Smooth muscle cell (in vitro differentiated cells): ENCODE measurements around the gene AK9. TPM values are rescaled to one million over a fixed set of nuclear protein-coding genes. Genes with fewer than 3 reads are reported as not detected.

Source experiments
- DNase-seq: peaks from one replicate; lab custom pipeline; 2025; ENCODE audit not compliant: unreplicated experiment; lab: John Stamatoyannopoulos, UW
- H2AFZ ChIP-seq: fragments of 200-600 bp; sonication (generic); 2 replicates; pipeline ENCODE4 v1.6.0; 2016; ENCODE audit warnings: antibody characterized with exemption, low read depth, mild to moderate bottlenecking
- H3F3A ChIP-seq: fragments of 200-600 bp; sonication (generic); 2 replicates; pipeline ENCODE4 v1.6.0; 2017; ENCODE audit warnings: antibody characterized with exemption, low read depth
- H3K27ac ChIP-seq: fragments of 200-600 bp; sonication (generic); 2 replicates; pipeline ENCODE4 v1.5.1; 2016; ENCODE audit warnings: low read depth, mild to moderate bottlenecking
- H3K27me3 ChIP-seq: fragments of 200-600 bp; sonication (generic); 2 replicates; pipeline ENCODE4 v1.6.1; 2016; ENCODE audit warnings: low read depth, mild to moderate bottlenecking
- H3K36me3 ChIP-seq: fragments of 200-600 bp; sonication (generic); 2 replicates; pipeline ENCODE4 v1.5.1; 2016; ENCODE audit warnings: low read depth
- H3K4me1 ChIP-seq: fragments of 200-600 bp; sonication (generic); 2 replicates; pipeline ENCODE4 v1.5.1; 2016; ENCODE audit warnings: low read depth
- H3K4me2 ChIP-seq: fragments of 200-600 bp; sonication (generic); 2 replicates; pipeline ENCODE4 v1.6.0; 2016; ENCODE audit warnings: mild to moderate bottlenecking
- H3K4me3 ChIP-seq: fragments of 200-600 bp; sonication (generic); 2 replicates; pipeline ENCODE4 v1.5.1; 2016; ENCODE audit warnings: mild to moderate bottlenecking
- H3K79me2 ChIP-seq: fragments of 200-600 bp; sonication (generic); 2 replicates; pipeline ENCODE4 v1.6.0; 2016; ENCODE audit warnings: low read depth, mild to moderate bottlenecking
- H3K9ac ChIP-seq: fragments of 200-600 bp; sonication (generic); 2 replicates; pipeline ENCODE4 v1.6.0; 2016; ENCODE audit warnings: low read depth
- H3K9me3 ChIP-seq: fragments of 200-600 bp; sonication (generic); replicated peaks from 2 replicates; pipeline ENCODE4 v1.5.1; 2016; ENCODE audit warnings: low read depth
- H4K20me1 ChIP-seq: fragments of 200-600 bp; sonication (generic); 2 replicates; pipeline ENCODE4 v1.6.0; 2016; ENCODE audit warnings: low read depth
- WGBS: methylation state at CpG from one replicate; pipeline ENCODE4 v1.1.7; 2016; ENCODE audit warnings: low lambda C conversion rate; 5-methylcytosine and 5-hydroxymethylcytosine counted together
- polyA plus RNA-seq: library from polyadenylated mRNA; unstranded; fragments of >200 nt; fragmentation: Nextera tagmentation; extraction: Ambion mirVana; gene quantifications from 2 replicates; pipeline ENCODE4 v1.2.1, GENCODE V29; 2016
- total RNA-seq: library from RNA; depleted of rRNA; stranded (reverse); fragments of >200 nt; gene quantifications from 2 replicates; pipeline ENCODE4 v1.2.3, GENCODE V29; 2014
- TF ChIP-seq, protein P1 (sequence below): fragments of 200-600 bp; sonication (generic); IDR thresholded peaks from 2 replicates; pipeline ENCODE4 v1.5.1; 2017; ENCODE audit warnings: borderline replicate concordance, mild to moderate bottlenecking, antibody characterized with exemption; ENCODE audit not compliant: insufficient read depth, poor library complexity, severe bottlenecking

The AK9 gene
- total and polyA plus RNA-seq, 2 experiments from 2014 or later, result 1.9 to 7.2 TPM

DNA sequence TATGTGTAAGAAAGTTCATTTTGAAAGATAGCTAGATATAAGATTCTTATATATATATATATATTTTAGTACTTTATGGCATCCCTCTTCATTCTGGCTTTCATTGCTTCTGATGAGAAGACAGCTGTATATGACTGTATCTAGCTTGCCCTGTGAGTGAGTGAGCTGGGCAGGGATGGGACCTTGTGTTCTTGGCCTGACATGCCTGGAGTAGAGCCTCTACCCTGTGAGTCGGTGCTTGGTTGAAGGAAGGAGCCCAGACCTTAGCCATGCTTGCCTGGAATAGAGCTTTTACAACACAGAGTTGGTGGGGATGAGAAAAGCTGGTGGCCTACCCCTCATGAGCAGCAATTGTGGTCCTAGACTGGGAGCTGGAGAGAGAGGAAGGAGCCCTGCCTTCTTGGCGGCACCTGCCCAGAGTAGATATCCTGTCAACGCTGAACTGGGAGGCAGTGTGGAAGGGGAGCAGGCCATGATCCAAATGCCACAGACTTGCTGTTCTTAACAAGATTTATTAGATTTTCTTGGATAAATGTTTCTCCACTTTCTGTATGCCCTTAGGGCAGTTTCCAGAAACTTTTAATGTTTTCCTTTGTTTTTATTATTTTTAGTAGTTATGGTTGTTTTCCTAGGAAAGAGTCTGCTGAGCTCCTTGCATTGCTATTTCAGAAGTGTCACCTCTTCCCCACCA is 31.7 kb upstream of the AK9 start:
- Histone ChIP-seq H3F3A (no peaks in the 10 kb centered on the region), H3K36me3 (no peaks in the 10 kb centered on the region), H2AFZ (no peak overlapping the region), H3K4me3 (no peak overlapping the region), H3K27ac (no peak overlapping the region), H3K79me2 (no peaks in the 10 kb centered on the region), H3K9ac (no peak overlapping the region), H3K27me3 (no peaks in the 10 kb centered on the region), H3K4me2 (no peak overlapping the region), H4K20me1 (no peaks in the 10 kb centered on the region), H3K4me1 (no peaks in the 10 kb centered on the region), H3K9me3 (no peaks in the 10 kb centered on the region)
- DNase-seq, result no peak
- 98% methylated on average over 3 of the region's 3 CpGs for WGBS
- TF ChIP-seq, protein P1, sequence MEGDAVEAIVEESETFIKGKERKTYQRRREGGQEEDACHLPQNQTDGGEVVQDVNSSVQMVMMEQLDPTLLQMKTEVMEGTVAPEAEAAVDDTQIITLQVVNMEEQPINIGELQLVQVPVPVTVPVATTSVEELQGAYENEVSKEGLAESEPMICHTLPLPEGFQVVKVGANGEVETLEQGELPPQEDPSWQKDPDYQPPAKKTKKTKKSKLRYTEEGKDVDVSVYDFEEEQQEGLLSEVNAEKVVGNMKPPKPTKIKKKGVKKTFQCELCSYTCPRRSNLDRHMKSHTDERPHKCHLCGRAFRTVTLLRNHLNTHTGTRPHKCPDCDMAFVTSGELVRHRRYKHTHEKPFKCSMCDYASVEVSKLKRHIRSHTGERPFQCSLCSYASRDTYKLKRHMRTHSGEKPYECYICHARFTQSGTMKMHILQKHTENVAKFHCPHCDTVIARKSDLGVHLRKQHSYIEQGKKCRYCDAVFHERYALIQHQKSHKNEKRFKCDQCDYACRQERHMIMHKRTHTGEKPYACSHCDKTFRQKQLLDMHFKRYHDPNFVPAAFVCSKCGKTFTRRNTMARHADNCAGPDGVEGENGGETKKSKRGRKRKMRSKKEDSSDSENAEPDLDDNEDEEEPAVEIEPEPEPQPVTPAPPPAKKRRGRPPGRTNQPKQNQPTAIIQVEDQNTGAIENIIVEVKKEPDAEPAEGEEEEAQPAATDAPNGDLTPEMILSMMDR, result no peak

GRCh38 chr6:109722011-109722410 is 31.0 kb upstream of the AK9 start:
- no peak for DNase-seq

DNA sequence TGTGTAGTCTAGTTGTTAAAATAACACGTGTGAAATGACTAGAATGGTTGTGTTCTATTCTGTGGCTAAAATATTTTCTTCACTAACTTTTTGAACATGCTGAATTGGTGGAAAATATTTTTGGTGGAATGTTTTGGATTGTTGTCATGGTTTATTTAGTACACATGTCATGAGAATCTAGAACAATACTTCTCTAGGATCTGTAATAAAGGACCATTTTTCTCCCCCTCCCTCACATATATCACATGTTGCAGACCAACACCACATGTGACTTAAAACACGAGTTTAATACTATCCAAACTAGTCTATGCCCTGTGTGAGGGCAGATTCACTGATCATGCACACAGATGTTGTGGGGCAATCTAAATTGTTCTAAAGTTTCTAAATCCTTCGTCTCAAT is 29.3 kb upstream of the AK9 start:
- Histone ChIP-seq H3K4me3 (no peak overlapping the region), H3K36me3 (no peaks in the 10 kb centered on the region), H2AFZ (no peak overlapping the region), H3K9ac (no peak overlapping the region), H3K27ac (no peak overlapping the region), H3K27me3 (no peaks in the 10 kb centered on the region), H3K4me2 (no peak overlapping the region), H3K79me2 (no peaks in the 10 kb centered on the region), H3F3A (no peaks in the 10 kb centered on the region), H4K20me1 (no peaks in the 10 kb centered on the region), H3K4me1 (no peaks in the 10 kb centered on the region), H3K9me3 (no peaks in the 10 kb centered on the region)
- 87% methylated on average over 3 of the region's 3 CpGs for WGBS
- TF ChIP-seq, protein P1, result no peak
- no peak for DNase-seq

More at GRCh38 chr6:109722011-109722410, 31.0 kb upstream of the AK9 start:
- Histone ChIP-seq H3F3A (no peaks in the 10 kb centered on the region), H3K27me3 (no peaks in the 10 kb centered on the region), H2AFZ (no peak overlapping the region), H3K4me3 (no peak overlapping the region), H3K4me2 (no peak overlapping the region), H3K79me2 (no peaks in the 10 kb centered on the region), H3K36me3 (no peaks in the 10 kb centered on the region), H3K4me1 (no peaks in the 10 kb centered on the region), H3K9me3 (no peaks in the 10 kb centered on the region), H4K20me1 (no peaks in the 10 kb centered on the region), H3K27ac (no peak overlapping the region), H3K9ac (no peak overlapping the region)
- 91% methylated on average over 3 of the region's 3 CpGs for WGBS
- TF ChIP-seq, protein P1, result no peak

GRCh38 chr6:109718991-109719390 is 28.0 kb upstream of the AK9 start:
- no peak for DNase-seq
- Histone ChIP-seq H3K4me1 (no peaks in the 10 kb centered on the region), H3K36me3 (no peaks in the 10 kb centered on the region), H3K79me2 (no peaks in the 10 kb centered on the region), H2AFZ (no peak overlapping the region), H3K4me3 (no peak overlapping the region), H3K27me3 (no peaks in the 10 kb centered on the region), H3K4me2 (no peak overlapping the region), H3K9me3 (no peaks in the 10 kb centered on the region), H3K9ac (no peak overlapping the region), H3F3A (no peaks in the 10 kb centered on the region), H4K20me1 (peaks cover 4% of the 10 kb centered on the region), H3K27ac (no peak overlapping the region)
- WGBS, result 96% methylated on average over 5 of the region's 5 CpGs
- TF ChIP-seq, protein P1, result no peak
